Neural progenitor cell (in vitro differentiated cells): ENCODE results near the gene RELN. TPM values are rescaled to one million over a fixed set of nuclear protein-coding genes. Genes with fewer than 3 reads are reported as not detected.

Experiments used
- DNase-seq: peaks from one replicate; pipeline ENCODE4 v3.0.0-alpha.2; 2016; ENCODE audit warnings: low spot score
- H2AFZ ChIP-seq: fragments of 200-600 bp; sonication (generic); replicated peaks from 2 replicates; pipeline ENCODE4 v1.6.1; 2016; ENCODE audit warnings: antibody characterized with exemption
- H3F3A ChIP-seq: fragments of 200-600 bp; sonication (generic); 2 replicates; pipeline ENCODE4 v1.6.1; 2016; ENCODE audit warnings: antibody characterized with exemption, low read depth
- H3K27ac ChIP-seq: fragments of 200-600 bp; sonication (generic); 2 replicates; pipeline ENCODE4 v1.5.1; 2016; ENCODE audit warnings: mild to moderate bottlenecking
- H3K27me3 ChIP-seq: fragments of 200-600 bp; sonication (generic); 2 replicates; pipeline ENCODE4 v1.6.1; 2016; ENCODE audit warnings: mild to moderate bottlenecking, moderate library complexity
- H3K36me3 ChIP-seq: fragments of 200-600 bp; sonication (generic); 2 replicates; pipeline ENCODE4 v1.5.1; 2016
- H3K4me1 ChIP-seq: fragments of 200-600 bp; sonication (generic); 2 replicates; pipeline ENCODE4 v1.6.1; 2016; ENCODE audit warnings: mixed run types
- H3K4me2 ChIP-seq: fragments of 200-600 bp; sonication (generic); 2 replicates; pipeline ENCODE4 v1.6.1; 2016
- H3K4me3 ChIP-seq: fragments of 200-600 bp; sonication (generic); 2 replicates; pipeline ENCODE4 v1.5.1; 2016
- H3K79me2 ChIP-seq: fragments of 200-600 bp; sonication (generic); 2 replicates; pipeline ENCODE4 v1.6.1; 2016; ENCODE audit warnings: low read depth
- H3K9ac ChIP-seq: fragments of 200-600 bp; sonication (generic); 2 replicates; pipeline ENCODE4 v1.6.1; 2016
- H3K9me3 ChIP-seq: fragments of 200-600 bp; sonication (generic); 2 replicates; pipeline ENCODE4 v1.5.1; 2016; ENCODE audit warnings: low read depth
- H4K20me1 ChIP-seq: fragments of 200-600 bp; sonication (generic); 2 replicates; pipeline ENCODE4 v1.6.1; 2016; ENCODE audit warnings: low read depth
- H3K27ac Mint-ChIP-seq: 3 replicates; pipeline ENCODE4 v1.8.0; 2021; ENCODE audit warnings: mixed read lengths
- H3K27me3 Mint-ChIP-seq: 2 replicates; pipeline ENCODE4 v1.8.0; 2022; ENCODE audit warnings: low read depth, mild to moderate bottlenecking, inconsistent platforms, moderate library complexity, mixed read lengths; ENCODE audit not compliant: insufficient read depth
- H3K36me3 Mint-ChIP-seq: 3 replicates; pipeline ENCODE4 v1.8.0; 2021; ENCODE audit warnings: mixed read lengths
- H3K4me1 Mint-ChIP-seq: 3 replicates; pipeline ENCODE4 v1.8.0; 2021; ENCODE audit warnings: mixed read lengths
- H3K4me3 Mint-ChIP-seq: 3 replicates; pipeline ENCODE4 v1.8.0; 2021; ENCODE audit warnings: mild to moderate bottlenecking, moderate library complexity, mixed read lengths
- H3K9me3 Mint-ChIP-seq: 3 replicates; pipeline ENCODE4 v1.8.0; 2020; ENCODE audit warnings: mixed read lengths
- CTCF ChIP-seq: fragments of 200-600 bp; sonication (generic); IDR thresholded peaks from 2 replicates; pipeline ENCODE4 v1.5.1; 2017; ENCODE audit warnings: antibody characterized with exemption, mild to moderate bottlenecking
- EZH2 ChIP-seq: fragments of 200-600 bp; sonication (generic); IDR thresholded peaks from 2 replicates; pipeline ENCODE4 v1.6.1; 2017; ENCODE audit warnings: antibody characterized with exemption, mild to moderate bottlenecking, moderate library complexity
- EZH2phosphoT487 ChIP-seq: fragments of 200-600 bp; sonication (generic); IDR thresholded peaks from 2 replicates; pipeline ENCODE4 v1.6.1; 2017; ENCODE audit warnings: antibody characterized with exemption
- total RNA-seq: library from RNA; depleted of rRNA; stranded (reverse); fragments of >200 nt; gene quantifications from 2 replicates; pipeline ENCODE4 v1.2.3, GENCODE V29; 2015; ENCODE audit warnings: low replicate concordance

RELN gene
- total RNA-seq, 1 donor from 2014 or later = 0.02 TPM

DNA sequence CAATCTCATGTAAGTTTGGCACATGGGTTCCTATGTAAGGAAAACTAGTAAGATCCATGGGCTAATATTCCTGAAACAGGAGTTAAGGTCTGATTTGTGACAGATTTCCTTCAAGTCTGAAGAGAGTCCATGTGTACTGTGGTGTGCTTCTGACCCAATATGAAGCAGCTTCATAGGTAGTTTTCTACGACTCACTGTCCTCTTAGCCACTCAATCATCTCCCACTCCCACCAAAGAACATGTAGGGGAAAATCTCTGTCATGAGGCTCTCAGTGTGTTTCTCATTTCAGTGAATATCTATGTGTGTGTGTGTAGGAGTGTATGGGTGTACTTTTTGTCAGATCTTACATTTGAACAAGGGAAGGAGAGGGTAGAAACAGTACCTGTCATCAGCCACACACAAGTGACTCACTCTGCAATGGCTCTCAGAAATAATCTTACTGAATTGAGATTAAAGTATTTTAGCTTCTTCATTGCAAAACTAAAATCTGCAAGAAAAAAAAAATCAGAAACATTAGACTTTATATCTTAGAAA, 31.1 kb downstream of the RELN start:
- H3K36me3 Mint-ChIP-seq = no peaks in the 10 kb centered on the region

GRCh38 chr7:103955985-103956384, 33.5 kb downstream of the RELN start:
- H2AFZ ChIP-seq = no peak overlapping the region

More for the DNA sequence above, 31.1 kb downstream of the RELN start:
- Histone ChIP-seq H3K27me3 (no peaks in the 10 kb centered on the region), H3K4me2 (no peak overlapping the region), H3F3A (no peaks in the 10 kb centered on the region), H3K79me2 (no peaks in the 10 kb centered on the region), H4K20me1 (no peaks in the 10 kb centered on the region), H3K9me3 (no peaks in the 10 kb centered on the region), H3K27ac (no peak overlapping the region), H3K9ac (no peak overlapping the region), H3K4me3 (no peak overlapping the region), H3K36me3 (no peaks in the 10 kb centered on the region), H2AFZ (no peak overlapping the region), H3K4me1 (no peaks in the 10 kb centered on the region)
- Mint-ChIP-seq H3K27me3 (peaks cover 2% of the 10 kb centered on the region), H3K4me1 (no peaks in the 10 kb centered on the region), H3K4me3 (no peak overlapping the region), H3K9me3 (no peaks in the 10 kb centered on the region), H3K27ac (no peak overlapping the region)
- TF ChIP-seq CTCF (no peak), EZH2 (no peak), EZH2phosphoT487 (no peak)
- no peak for DNase-seq

DNA sequence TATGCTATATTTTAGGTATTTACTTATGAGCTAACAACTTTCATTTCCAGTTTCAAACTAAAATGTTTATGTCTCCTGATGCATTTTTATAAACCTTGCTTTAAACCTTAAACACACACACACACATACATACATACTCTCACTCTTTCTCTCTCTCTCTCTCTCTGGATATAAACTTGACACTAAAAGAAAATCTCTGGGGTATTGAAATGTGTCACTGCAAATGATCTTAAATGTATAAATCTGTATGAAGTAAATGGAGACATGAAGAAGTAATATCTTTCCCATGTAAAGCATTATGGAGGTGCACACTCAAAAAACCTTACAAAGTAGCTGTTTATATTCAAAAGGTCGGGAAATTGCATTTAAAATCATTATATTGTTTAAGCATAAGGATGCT, 37.0 kb downstream of the RELN start:
- no peaks in the 10 kb centered on the region for H3K4me1 ChIP-seq
- no peaks in the 10 kb centered on the region for H3K36me3 ChIP-seq
- no peaks in the 10 kb centered on the region for H4K20me1 ChIP-seq
- no peak overlapping the region for H3K27ac Mint-ChIP-seq
- peaks cover 2% of the 10 kb centered on the region for H3K4me1 Mint-ChIP-seq
- H3K27me3 Mint-ChIP-seq = peaks cover 2% of the 10 kb centered on the region
- H3K9me3 ChIP-seq = no peaks in the 10 kb centered on the region
- no peak overlapping the region for H3K27ac ChIP-seq
- DNase-seq = no peak
- no peak overlapping the region for H3K4me3 Mint-ChIP-seq
- TF ChIP-seq EZH2phosphoT487 (no peak), EZH2 (no peak), CTCF (no peak)
- no peaks in the 10 kb centered on the region for H3K9me3 Mint-ChIP-seq
- H3K4me3 ChIP-seq = no peak overlapping the region
- no peaks in the 10 kb centered on the region for H3K27me3 ChIP-seq
- H3K36me3 Mint-ChIP-seq = no peaks in the 10 kb centered on the region
- H3K4me2 ChIP-seq = no peak overlapping the region
- no peaks in the 10 kb centered on the region for H3F3A ChIP-seq
- H3K79me2 ChIP-seq = no peaks in the 10 kb centered on the region
- no peak overlapping the region for H2AFZ ChIP-seq
- H3K9ac ChIP-seq = no peak overlapping the region

More at GRCh38 chr7:103955985-103956384, 33.5 kb downstream of the RELN start:
- Histone ChIP-seq H3K36me3 (no peaks in the 10 kb centered on the region), H3K4me3 (no peak overlapping the region), H3K79me2 (no peaks in the 10 kb centered on the region), H3K9me3 (no peaks in the 10 kb centered on the region), H3K4me1 (no peaks in the 10 kb centered on the region), H3K4me2 (no peak overlapping the region), H3K27me3 (no peaks in the 10 kb centered on the region), H3K9ac (no peak overlapping the region), H4K20me1 (no peaks in the 10 kb centered on the region), H3F3A (no peaks in the 10 kb centered on the region), H3K27ac (no peak overlapping the region)
- no peaks in the 10 kb centered on the region for H3K36me3 Mint-ChIP-seq
- peaks cover 2% of the 10 kb centered on the region for H3K4me1 Mint-ChIP-seq
- TF ChIP-seq EZH2 = no peak
- no peak for TF ChIP-seq CTCF
- no peak for TF ChIP-seq EZH2phosphoT487
- no peak overlapping the region for H3K27ac Mint-ChIP-seq
- no peaks in the 10 kb centered on the region for H3K9me3 Mint-ChIP-seq
- H3K27me3 Mint-ChIP-seq = peaks cover 2% of the 10 kb centered on the region
- no peak overlapping the region for H3K4me3 Mint-ChIP-seq
- no peak for DNase-seq
